NCI-H2029 treated with DMSO at 0.1 percent for 48 hours (cell line): ENCODE results near the gene OGFR.

Source experiments
- DNase-seq: peaks from one replicate; lab custom pipeline; 2025; lab: John Stamatoyannopoulos, UW

Gene OGFR

GRCh38 chr20:62799873-62800272 lies 4.8 kb upstream of the OGFR start:
- no peak for DNase-seq

- no peak for DNase-seq
These were observed 4.0 kb upstream of the OGFR start for GRCh38 chr20:62800314-62801259.

- DNase-seq = no peak
These were observed 3.2 kb upstream of the OGFR start for GRCh38 chr20:62801284-62802010.

- DNase-seq = no peak
These were observed 2.5 kb upstream of the OGFR start for GRCh38 chr20:62802026-62802712.

GRCh38 chr20:62804021-62804626 lies 511 bp upstream of the OGFR start:
- DNase-seq = no peak

GRCh38 chr20:62805155-62805710 lies 598 bp downstream of the OGFR start:
- DNase-seq = no peak

- no peak for DNase-seq
These were observed 1.2 kb downstream of the OGFR start for GRCh38 chr20:62805711-62806382.

GRCh38 chr20:62806383-62807050 lies 1.9 kb downstream of the OGFR start:
- DNase-seq = no peak

- no peak for DNase-seq
These were observed 3.0 kb downstream of the OGFR start for GRCh38 chr20:62807444-62808210.

GRCh38 chr20:62808211-62808865 lies 3.7 kb downstream of the OGFR start:
- no peak for DNase-seq

- no peak for DNase-seq
These were observed 5.1 kb downstream of the OGFR start for GRCh38 chr20:62809530-62810428.

GRCh38 chr20:62811320-62811719 lies 6.7 kb downstream of the OGFR start:
- DNase-seq = no peak

- DNase-seq = no peak
These were observed 7.1 kb downstream of the OGFR start for GRCh38 chr20:62811720-62812119.

GRCh38 chr20:62812181-62812906 lies 7.7 kb downstream of the OGFR start:
- no peak for DNase-seq

- no peak for DNase-seq
These were observed 8.2 kb downstream of the OGFR start for GRCh38 chr20:62812907-62813200.

- DNase-seq = no peak
These were observed 9.0 kb downstream of the OGFR start for GRCh38 chr20:62813588-62813987.

- no peak for DNase-seq
These were observed 9.5 kb downstream of the OGFR start for GRCh38 chr20:62814060-62814708.
